Measurements from ENCODE around the gene CISD3.

DNA sequence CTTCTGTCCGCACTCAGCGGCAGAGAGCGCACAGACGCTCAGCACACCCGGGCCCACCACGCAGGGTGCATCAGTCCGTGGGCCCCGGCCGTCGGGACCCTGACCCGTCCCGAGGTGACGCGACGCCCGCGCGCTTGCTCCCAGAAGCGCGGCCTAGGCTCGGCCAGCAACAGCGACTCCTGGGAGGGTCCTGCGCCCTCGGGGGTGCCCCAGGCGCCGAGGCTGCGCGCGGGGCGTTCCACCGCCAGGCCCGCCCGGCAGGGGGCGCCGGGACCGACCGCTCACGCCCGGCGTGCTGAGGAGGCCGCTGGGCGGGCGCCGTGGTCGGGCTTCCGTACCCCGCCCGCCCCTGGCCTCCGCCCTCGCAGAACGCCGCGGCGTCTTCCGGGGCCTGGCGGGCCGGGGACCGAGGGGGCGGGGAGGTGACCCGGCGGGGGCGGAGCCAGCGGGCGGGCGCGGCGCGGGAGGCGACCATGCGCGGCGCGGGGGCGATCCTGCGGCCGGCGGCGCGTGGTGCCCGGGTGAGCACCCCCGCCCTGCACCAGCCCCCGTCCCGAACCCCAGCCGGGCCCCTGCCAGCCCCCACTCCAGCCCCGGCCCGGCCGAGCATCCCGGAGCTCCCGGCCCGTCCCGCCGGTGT lies at the start of gene CISD3:
- TF ChIP-seq, protein P1, sequence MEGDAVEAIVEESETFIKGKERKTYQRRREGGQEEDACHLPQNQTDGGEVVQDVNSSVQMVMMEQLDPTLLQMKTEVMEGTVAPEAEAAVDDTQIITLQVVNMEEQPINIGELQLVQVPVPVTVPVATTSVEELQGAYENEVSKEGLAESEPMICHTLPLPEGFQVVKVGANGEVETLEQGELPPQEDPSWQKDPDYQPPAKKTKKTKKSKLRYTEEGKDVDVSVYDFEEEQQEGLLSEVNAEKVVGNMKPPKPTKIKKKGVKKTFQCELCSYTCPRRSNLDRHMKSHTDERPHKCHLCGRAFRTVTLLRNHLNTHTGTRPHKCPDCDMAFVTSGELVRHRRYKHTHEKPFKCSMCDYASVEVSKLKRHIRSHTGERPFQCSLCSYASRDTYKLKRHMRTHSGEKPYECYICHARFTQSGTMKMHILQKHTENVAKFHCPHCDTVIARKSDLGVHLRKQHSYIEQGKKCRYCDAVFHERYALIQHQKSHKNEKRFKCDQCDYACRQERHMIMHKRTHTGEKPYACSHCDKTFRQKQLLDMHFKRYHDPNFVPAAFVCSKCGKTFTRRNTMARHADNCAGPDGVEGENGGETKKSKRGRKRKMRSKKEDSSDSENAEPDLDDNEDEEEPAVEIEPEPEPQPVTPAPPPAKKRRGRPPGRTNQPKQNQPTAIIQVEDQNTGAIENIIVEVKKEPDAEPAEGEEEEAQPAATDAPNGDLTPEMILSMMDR (IDR thresholded peaks at IDR 0.05 in 4 of 5, conservative IDR thresholded peaks at IDR 0.05 in 1 of 5): peak in 4 of 5 experiments; percentile 91 to 98 (median 96)
- peak; percentile 55 to 68 for TF ChIP-seq POLR2A (IDR thresholded peaks at IDR 0.05)

Data from gastrocnemius medialis (tissue), 4 donors.